Measurements from ENCODE around the gene MYRIP.

The MYRIP gene

GRCh38 chr3:40043444-40043755 lies 234.0 kb downstream of the MYRIP start:
- Histone ChIP-seq H3K9ac (ENCODE audit: low read depth, low read length, poor library complexity) (no peak overlapping the region), H2AFZ (ENCODE audit: low read length) (no peak overlapping the region), H3K27ac (replicated peaks; ENCODE audit: low read length) (no peak overlapping the region), H3K4me2 (ENCODE audit: insufficient read depth, low read length, poor library complexity, severe bottlenecking) (no peak overlapping the region), H4K91ac (ENCODE audit: low read depth, low read length, poor library complexity) (no peak overlapping the region), H3K18ac (ENCODE audit: low read length) (no peak overlapping the region), H3K9me3 (replicated peaks in 1 of 2; ENCODE audit: control insufficient read depth in 2 of 2, insufficient read depth in 1 of 2, low read depth in 1 of 2, low read length in 2 of 2) (no peaks in the 10 kb centered on the region), H3K27me3 (ENCODE audit: control insufficient read depth in 3 of 3, insufficient read depth in 3 of 3, low read depth in 1 of 3, low read length in 3 of 3) (no peaks in the 10 kb centered on the region), H3K4me1 (ENCODE audit: control insufficient read depth in 2 of 2, insufficient read depth in 1 of 2, low read depth in 1 of 2, low read length in 2 of 2) (no peaks in the 10 kb centered on the region), H3K4me3 (ENCODE audit: low read length in 2 of 2) (no peak overlapping the region), H3K79me1 (ENCODE audit: low read depth, low read length) (no peaks in the 10 kb centered on the region), H3K4ac (ENCODE audit: low read length) (no peak overlapping the region), H3K23ac (ENCODE audit: low read depth, low read length, poor library complexity) (no peak overlapping the region), H2BK15ac (ENCODE audit: low read length) (no peak overlapping the region), H2BK12ac (ENCODE audit: low read length) (no peak overlapping the region), H2BK120ac (ENCODE audit: low read depth, low read length) (no peak overlapping the region), H3K14ac (ENCODE audit: low read length) (no peak overlapping the region), H2AK5ac (ENCODE audit: low read depth, low read length) (no peak overlapping the region), H3K36me3 (replicated peaks in 1 of 2; ENCODE audit: control insufficient read depth in 2 of 2, insufficient read depth in 2 of 2, low read length in 2 of 2) (no peaks in the 10 kb centered on the region), H4K8ac (ENCODE audit: low read depth, low read length) (no peak overlapping the region), H2BK5ac (ENCODE audit: low read length) (no peak overlapping the region)
- WGBS, 2 donors (ENCODE audit: extremely low coverage in 2 of 2, insufficient read length in 2 of 2, insufficient replicate concordance in 1 of 2), result no CpG with 5 or more reads among the region's 1 CpG
- no peak for DNase-seq (ENCODE audit: low spot score)

GRCh38 chr3:40044487-40044886 lies 235.1 kb downstream of the MYRIP start:
- Histone ChIP-seq H2BK15ac (ENCODE audit: low read length) (no peak overlapping the region), H2BK12ac (ENCODE audit: low read length) (no peak overlapping the region), H3K27ac (replicated peaks; ENCODE audit: low read length) (no peak overlapping the region), H3K27me3 (ENCODE audit: control insufficient read depth in 3 of 3, insufficient read depth in 3 of 3, low read depth in 1 of 3, low read length in 3 of 3) (no peaks in the 10 kb centered on the region), H2AK5ac (ENCODE audit: low read depth, low read length) (no peak overlapping the region), H3K4ac (ENCODE audit: low read length) (no peak overlapping the region), H3K9me3 (replicated peaks in 1 of 2; ENCODE audit: control insufficient read depth in 2 of 2, insufficient read depth in 1 of 2, low read depth in 1 of 2, low read length in 2 of 2) (no peaks in the 10 kb centered on the region), H3K4me2 (ENCODE audit: insufficient read depth, low read length, poor library complexity, severe bottlenecking) (no peak overlapping the region), H3K18ac (ENCODE audit: low read length) (no peak overlapping the region), H3K9ac (ENCODE audit: low read depth, low read length, poor library complexity) (no peak overlapping the region), H3K14ac (ENCODE audit: low read length) (no peak overlapping the region), H2BK5ac (ENCODE audit: low read length) (no peak overlapping the region), H3K79me1 (ENCODE audit: low read depth, low read length) (no peaks in the 10 kb centered on the region), H3K4me3 (ENCODE audit: low read length in 2 of 2) (no peak overlapping the region), H2BK120ac (ENCODE audit: low read depth, low read length) (no peak overlapping the region), H2AFZ (ENCODE audit: low read length) (no peak overlapping the region), H3K4me1 (ENCODE audit: control insufficient read depth in 2 of 2, insufficient read depth in 1 of 2, low read depth in 1 of 2, low read length in 2 of 2) (no peaks in the 10 kb centered on the region), H3K23ac (ENCODE audit: low read depth, low read length, poor library complexity) (no peak overlapping the region), H4K91ac (ENCODE audit: low read depth, low read length, poor library complexity) (no peak overlapping the region), H3K36me3 (replicated peaks in 1 of 2; ENCODE audit: control insufficient read depth in 2 of 2, insufficient read depth in 2 of 2, low read length in 2 of 2) (no peaks in the 10 kb centered on the region), H4K8ac (ENCODE audit: low read depth, low read length) (no peak overlapping the region)
- DNase-seq (ENCODE audit: low spot score), result no peak
- WGBS, 2 donors (ENCODE audit: extremely low coverage in 2 of 2, insufficient read length in 2 of 2, insufficient replicate concordance in 1 of 2), result no CpG with 5 or more reads among the region's 5 CpGs

GRCh38 chr3:40045051-40045450 lies 235.6 kb downstream of the MYRIP start:
- WGBS, 2 donors (ENCODE audit: extremely low coverage in 2 of 2, insufficient read length in 2 of 2, insufficient replicate concordance in 1 of 2), result no CpG with 5 or more reads among the region's 2 CpGs
- no peak overlapping the region for H3K23ac ChIP-seq (ENCODE audit: low read depth, low read length, poor library complexity)
- no peak overlapping the region for H2AFZ ChIP-seq (ENCODE audit: low read length)
- no peak overlapping the region for H3K14ac ChIP-seq (ENCODE audit: low read length)
- H3K27ac ChIP-seq (replicated peaks; ENCODE audit: low read length), result no peak overlapping the region
- H2AK5ac ChIP-seq (ENCODE audit: low read depth, low read length), result no peak overlapping the region
- H3K36me3 ChIP-seq (replicated peaks in 1 of 2; ENCODE audit: control insufficient read depth in 2 of 2, insufficient read depth in 2 of 2, low read length in 2 of 2), result no peaks in the 10 kb centered on the region
- H3K4ac ChIP-seq (ENCODE audit: low read length), result no peak overlapping the region
- no peak overlapping the region for H4K8ac ChIP-seq (ENCODE audit: low read depth, low read length)
- no peak overlapping the region for H3K4me3 ChIP-seq (ENCODE audit: low read length in 2 of 2)
- H3K4me2 ChIP-seq (ENCODE audit: insufficient read depth, low read length, poor library complexity, severe bottlenecking), result no peak overlapping the region
- no peak overlapping the region for H4K91ac ChIP-seq (ENCODE audit: low read depth, low read length, poor library complexity)
- no peak overlapping the region for H3K9ac ChIP-seq (ENCODE audit: low read depth, low read length, poor library complexity)
- no peaks in the 10 kb centered on the region for H3K9me3 ChIP-seq (replicated peaks in 1 of 2; ENCODE audit: control insufficient read depth in 2 of 2, insufficient read depth in 1 of 2, low read depth in 1 of 2, low read length in 2 of 2)
- H3K27me3 ChIP-seq (ENCODE audit: control insufficient read depth in 3 of 3, insufficient read depth in 3 of 3, low read depth in 1 of 3, low read length in 3 of 3), result no peaks in the 10 kb centered on the region
- no peak overlapping the region for H2BK12ac ChIP-seq (ENCODE audit: low read length)
- DNase-seq (ENCODE audit: low spot score), result no peak
- H3K79me1 ChIP-seq (ENCODE audit: low read depth, low read length), result no peaks in the 10 kb centered on the region
- no peak overlapping the region for H2BK5ac ChIP-seq (ENCODE audit: low read length)
- no peak overlapping the region for H2BK120ac ChIP-seq (ENCODE audit: low read depth, low read length)
- H2BK15ac ChIP-seq (ENCODE audit: low read length), result no peak overlapping the region
- H3K18ac ChIP-seq (ENCODE audit: low read length), result no peak overlapping the region
- no peaks in the 10 kb centered on the region for H3K4me1 ChIP-seq (ENCODE audit: control insufficient read depth in 2 of 2, insufficient read depth in 1 of 2, low read depth in 1 of 2, low read length in 2 of 2)

GRCh38 chr3:40046149-40046548 lies 236.7 kb downstream of the MYRIP start:
- Histone ChIP-seq H2BK15ac (ENCODE audit: low read length) (no peak overlapping the region), H4K8ac (ENCODE audit: low read depth, low read length) (no peak overlapping the region), H2BK5ac (ENCODE audit: low read length) (no peak overlapping the region), H3K4ac (ENCODE audit: low read length) (no peak overlapping the region), H2AFZ (ENCODE audit: low read length) (no peak overlapping the region), H3K4me1 (ENCODE audit: control insufficient read depth in 2 of 2, insufficient read depth in 1 of 2, low read depth in 1 of 2, low read length in 2 of 2) (no peaks in the 10 kb centered on the region), H3K9ac (ENCODE audit: low read depth, low read length, poor library complexity) (no peak overlapping the region), H3K18ac (ENCODE audit: low read length) (no peak overlapping the region), H3K27me3 (ENCODE audit: control insufficient read depth in 3 of 3, insufficient read depth in 3 of 3, low read depth in 1 of 3, low read length in 3 of 3) (no peaks in the 10 kb centered on the region), H4K91ac (ENCODE audit: low read depth, low read length, poor library complexity) (no peak overlapping the region), H3K14ac (ENCODE audit: low read length) (no peak overlapping the region), H2BK120ac (ENCODE audit: low read depth, low read length) (no peak overlapping the region), H3K36me3 (replicated peaks in 1 of 2; ENCODE audit: control insufficient read depth in 2 of 2, insufficient read depth in 2 of 2, low read length in 2 of 2) (no peaks in the 10 kb centered on the region), H2BK12ac (ENCODE audit: low read length) (no peak overlapping the region), H2AK5ac (ENCODE audit: low read depth, low read length) (no peak overlapping the region), H3K4me2 (ENCODE audit: insufficient read depth, low read length, poor library complexity, severe bottlenecking) (no peak overlapping the region), H3K9me3 (replicated peaks in 1 of 2; ENCODE audit: control insufficient read depth in 2 of 2, insufficient read depth in 1 of 2, low read depth in 1 of 2, low read length in 2 of 2) (no peaks in the 10 kb centered on the region), H3K4me3 (ENCODE audit: low read length in 2 of 2) (no peak overlapping the region), H3K79me1 (ENCODE audit: low read depth, low read length) (no peaks in the 10 kb centered on the region), H3K27ac (replicated peaks; ENCODE audit: low read length) (no peak overlapping the region), H3K23ac (ENCODE audit: low read depth, low read length, poor library complexity) (no peak overlapping the region)
- DNase-seq (ENCODE audit: low spot score), result no peak
- WGBS, 2 donors (ENCODE audit: extremely low coverage in 2 of 2, insufficient read length in 2 of 2, insufficient replicate concordance in 1 of 2), result no CpG with 5 or more reads among the region's 4 CpGs
